T-helper 17 cell (primary cell): ENCODE data around the gene MAGEA11. TPM values are rescaled to one million over a fixed set of nuclear protein-coding genes. Genes with fewer than 3 reads are reported as not detected.

ENCODE experiments used
- total RNA-seq, 4 donors: library from RNA in 2 of 4; stranded (reverse) in 2 of 4; gene quantifications; one replicate each; pipeline ENCODE4 v1.2.3 and lab custom pipeline; 2022 to 2026

MAGEA11 gene
- total RNA-seq, 2 donors from 2014 or later, result not detected

Other genes starting within 250 kb of the MAGEA11 start
- 100 to 1,000 TPM; 346 to 507 TPM for gene IDS, start 206.8 kb upstream of the MAGEA11 start, total RNA-seq
- 10 to 100 TPM; 66.3 to 72.5 TPM for gene EOLA1, start 171.0 kb upstream of the MAGEA11 start, total RNA-seq
- not detected for gene HSFX3, start 162.1 kb upstream of the MAGEA11 start, total RNA-seq
- gene MAGEA9B, start 124.6 kb upstream of the MAGEA11 start, total RNA-seq, result not detected
- not detected for gene HSFX2, start 116.7 kb upstream of the MAGEA11 start, total RNA-seq
- 10 to 100 TPM; 10.6 to 20.7 TPM for gene TMEM185A, start 80.3 kb upstream of the MAGEA11 start, total RNA-seq
- under 1 TPM; 0.22 to 0.76 TPM for gene HSFX1, start 62.0 kb downstream of the MAGEA11 start, total RNA-seq
- not detected for gene MAGEA9, start 69.9 kb downstream of the MAGEA11 start, total RNA-seq
- not detected for gene MAGEA8, start 169.1 kb downstream of the MAGEA11 start, total RNA-seq
- not detected for gene HSFX4, start 217.5 kb downstream of the MAGEA11 start, total RNA-seq
- gene EOLA2, start 226.4 kb downstream of the MAGEA11 start, total RNA-seq, result 10 to 100 TPM; 63.9 to 68.5 TPM